GM23338 (cell line): ENCODE results near the gene LTBP3.

ENCODE experiments used
- EZH2 ChIP-seq: fragments of 200-600 bp; sonication (generic); IDR thresholded peaks from one replicate; pipeline ENCODE4 v1.8.0; 2017; ENCODE audit warnings: antibody characterized with exemption, mild to moderate bottlenecking, low read depth; ENCODE audit not compliant: unreplicated experiment
- TF ChIP-seq, protein P1 (sequence below), 2 experiments: fragments of 200-600 bp in 1 of 2; sonication (generic) in 1 of 2; conservative IDR thresholded peaks; 2 replicates each; pipeline versions ENCODE4 v1.5.1 to v1.6.1; 2016 to 2017; ENCODE audit warnings: antibody characterized with exemption in 2 of 2, low read depth in 2 of 2, mild to moderate bottlenecking in 2 of 2, moderate library complexity in 1 of 2
- TF ChIP-seq, protein P2 (sequence below): IDR thresholded peaks from 2 replicates; pipeline ENCODE4 v1.6.1; 2016; ENCODE audit warnings: antibody characterized with exemption

DNA sequence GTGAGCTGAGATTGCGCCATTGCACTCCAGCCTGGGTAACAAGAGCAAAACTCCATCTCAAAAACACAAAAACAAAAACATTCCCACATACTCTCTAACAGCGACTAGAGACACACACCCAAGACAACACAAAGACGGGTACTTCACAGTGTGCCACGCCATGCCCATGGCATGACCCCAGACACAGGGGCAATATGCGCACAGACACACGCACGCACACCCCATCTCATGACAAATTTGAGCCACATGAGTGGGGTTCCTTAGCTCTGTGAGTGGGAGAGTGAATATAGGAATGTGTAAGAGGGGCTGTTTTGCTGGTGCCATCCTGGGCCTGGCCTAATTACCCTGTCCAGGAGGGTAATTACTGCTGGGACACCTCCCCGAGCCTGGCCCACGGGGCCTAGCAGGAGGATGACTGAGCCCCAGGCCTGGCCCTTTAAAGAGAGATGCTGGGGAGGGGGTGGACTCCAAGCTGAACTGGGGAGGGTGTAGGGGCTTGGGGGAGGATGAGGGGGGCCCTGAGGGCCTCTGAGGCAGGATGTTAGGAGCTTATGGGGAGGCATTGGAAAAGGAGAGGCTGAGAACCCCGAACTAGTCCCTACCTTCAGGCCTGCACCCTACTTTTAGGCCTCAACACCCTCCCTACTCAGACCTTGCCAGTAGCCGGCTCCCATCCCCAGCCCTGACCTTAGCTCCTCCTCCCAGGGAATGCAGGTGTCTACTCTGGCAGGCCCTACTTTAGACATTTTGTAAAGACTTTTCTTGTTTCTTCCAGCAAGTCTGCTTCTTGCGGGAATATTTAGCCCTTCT is 1.5 kb downstream of the LTBP3 start:
- TF ChIP-seq, protein P1, sequence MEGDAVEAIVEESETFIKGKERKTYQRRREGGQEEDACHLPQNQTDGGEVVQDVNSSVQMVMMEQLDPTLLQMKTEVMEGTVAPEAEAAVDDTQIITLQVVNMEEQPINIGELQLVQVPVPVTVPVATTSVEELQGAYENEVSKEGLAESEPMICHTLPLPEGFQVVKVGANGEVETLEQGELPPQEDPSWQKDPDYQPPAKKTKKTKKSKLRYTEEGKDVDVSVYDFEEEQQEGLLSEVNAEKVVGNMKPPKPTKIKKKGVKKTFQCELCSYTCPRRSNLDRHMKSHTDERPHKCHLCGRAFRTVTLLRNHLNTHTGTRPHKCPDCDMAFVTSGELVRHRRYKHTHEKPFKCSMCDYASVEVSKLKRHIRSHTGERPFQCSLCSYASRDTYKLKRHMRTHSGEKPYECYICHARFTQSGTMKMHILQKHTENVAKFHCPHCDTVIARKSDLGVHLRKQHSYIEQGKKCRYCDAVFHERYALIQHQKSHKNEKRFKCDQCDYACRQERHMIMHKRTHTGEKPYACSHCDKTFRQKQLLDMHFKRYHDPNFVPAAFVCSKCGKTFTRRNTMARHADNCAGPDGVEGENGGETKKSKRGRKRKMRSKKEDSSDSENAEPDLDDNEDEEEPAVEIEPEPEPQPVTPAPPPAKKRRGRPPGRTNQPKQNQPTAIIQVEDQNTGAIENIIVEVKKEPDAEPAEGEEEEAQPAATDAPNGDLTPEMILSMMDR (conservative IDR thresholded peaks at IDR 0.05; ENCODE audit: low read depth in 2 of 2): no peak
- TF ChIP-seq EZH2: no peak
- TF ChIP-seq, protein P2, sequence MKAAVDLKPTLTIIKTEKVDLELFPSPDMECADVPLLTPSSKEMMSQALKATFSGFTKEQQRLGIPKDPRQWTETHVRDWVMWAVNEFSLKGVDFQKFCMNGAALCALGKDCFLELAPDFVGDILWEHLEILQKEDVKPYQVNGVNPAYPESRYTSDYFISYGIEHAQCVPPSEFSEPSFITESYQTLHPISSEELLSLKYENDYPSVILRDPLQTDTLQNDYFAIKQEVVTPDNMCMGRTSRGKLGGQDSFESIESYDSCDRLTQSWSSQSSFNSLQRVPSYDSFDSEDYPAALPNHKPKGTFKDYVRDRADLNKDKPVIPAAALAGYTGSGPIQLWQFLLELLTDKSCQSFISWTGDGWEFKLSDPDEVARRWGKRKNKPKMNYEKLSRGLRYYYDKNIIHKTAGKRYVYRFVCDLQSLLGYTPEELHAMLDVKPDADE: no peak
